Fibroblast of pulmonary artery (primary cell): ENCODE results near the gene SMIM22.
"Not testable (repeated sequence)": the region's sequence is repeated elsewhere in the genome, so short reads cannot be mapped to it uniquely, and the experiment has no call there.

Experiments
- DNase-seq: peaks from one replicate; pipeline ENCODE4 v3.0.0-alpha.2; 2010; ENCODE audit warnings: low read depth
- H3K4me3 ChIP-seq: replicated peaks from 2 replicates; pipeline ENCODE4 v1.5.1; 2011; ENCODE audit warnings: low read depth, mild to moderate bottlenecking, control low read depth, low read length, moderate library complexity
- CTCF ChIP-seq: IDR thresholded peaks from 2 replicates; pipeline ENCODE4 v1.5.1; 2011; ENCODE audit warnings: mild to moderate bottlenecking, control low read depth, low read length, inconsistent platforms; ENCODE audit errors: missing control alignments

The SMIM22 gene

GRCh38 chr16:4783251-4783950 lies 11.8 kb upstream of the SMIM22 start:
- no peak for DNase-seq
- TF ChIP-seq CTCF: no peak
- no peak overlapping the region for H3K4me3 ChIP-seq

GRCh38 chr16:4783951-4784336 lies 11.2 kb upstream of the SMIM22 start:
- no peak overlapping the region for H3K4me3 ChIP-seq
- no peak for DNase-seq
- TF ChIP-seq CTCF: no peak

DNA sequence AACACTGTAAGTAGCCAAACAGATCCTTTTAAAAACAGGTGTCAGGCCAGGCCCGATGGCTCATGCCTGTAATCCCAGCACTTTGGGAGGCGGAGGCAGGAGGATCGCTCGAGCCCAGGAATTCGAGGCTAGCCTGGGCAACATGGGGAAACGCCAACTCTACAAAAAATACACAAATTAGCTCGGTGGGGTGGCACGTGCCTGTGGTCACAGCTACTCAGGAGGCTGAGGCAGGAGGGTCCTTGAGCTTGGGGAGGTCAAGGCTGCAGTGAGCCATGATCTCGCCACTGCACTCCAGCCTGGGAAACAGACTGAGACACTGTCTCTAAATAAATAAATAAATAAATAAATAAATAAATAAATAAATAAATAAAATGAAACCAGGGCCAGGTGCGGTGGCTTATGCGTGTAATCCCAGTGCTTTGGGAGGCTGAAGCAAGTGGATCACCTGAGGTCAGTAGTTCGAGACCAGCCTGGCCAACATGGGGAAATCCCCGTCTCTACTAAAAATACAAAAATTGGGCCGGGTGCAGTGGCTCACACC lies 10.7 kb upstream of the SMIM22 start:
- H3K4me3 ChIP-seq, DNase-seq: not testable (repeated sequence)

DNA sequence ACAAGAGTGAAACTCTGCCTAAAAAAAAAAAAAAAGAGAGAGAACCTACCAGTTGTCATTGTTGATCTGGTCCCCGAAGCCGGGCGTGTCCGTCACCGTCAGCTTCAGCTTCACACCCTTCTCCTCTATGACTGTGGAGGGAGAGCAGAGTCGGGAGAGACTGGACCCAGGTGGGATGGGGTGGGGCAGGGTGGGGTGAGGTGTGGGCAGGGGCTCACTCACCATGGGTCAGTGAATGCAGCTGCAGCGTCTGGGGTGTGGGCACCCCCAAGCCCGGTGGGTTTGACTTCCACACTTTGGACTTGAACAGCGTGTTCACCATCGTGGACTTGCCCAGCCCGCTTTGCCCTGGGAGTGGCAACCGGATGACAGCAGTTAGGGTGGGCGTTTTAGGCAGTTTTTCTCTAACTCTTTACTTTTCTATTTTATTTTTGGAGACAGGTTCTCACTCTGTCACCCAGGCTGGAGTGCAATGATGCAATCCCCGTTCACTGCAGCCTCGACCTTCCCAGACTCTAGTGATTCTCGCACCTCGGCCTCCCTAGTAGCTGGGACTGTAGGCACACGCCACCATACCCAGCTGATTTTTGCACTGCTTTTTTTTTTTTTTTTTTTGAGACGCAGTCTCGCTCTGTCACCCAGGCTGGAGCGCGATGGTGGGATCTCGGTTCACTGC lies 9.3 kb upstream of the SMIM22 start:
- no peak for DNase-seq
- no peak overlapping the region for H3K4me3 ChIP-seq
- no peak for TF ChIP-seq CTCF

- TF ChIP-seq CTCF: no peak
- DNase-seq: no peak
- no peak overlapping the region for H3K4me3 ChIP-seq
Measured at GRCh38 chr16:4787068-4787467, 8.1 kb upstream of the SMIM22 start.

DNA sequence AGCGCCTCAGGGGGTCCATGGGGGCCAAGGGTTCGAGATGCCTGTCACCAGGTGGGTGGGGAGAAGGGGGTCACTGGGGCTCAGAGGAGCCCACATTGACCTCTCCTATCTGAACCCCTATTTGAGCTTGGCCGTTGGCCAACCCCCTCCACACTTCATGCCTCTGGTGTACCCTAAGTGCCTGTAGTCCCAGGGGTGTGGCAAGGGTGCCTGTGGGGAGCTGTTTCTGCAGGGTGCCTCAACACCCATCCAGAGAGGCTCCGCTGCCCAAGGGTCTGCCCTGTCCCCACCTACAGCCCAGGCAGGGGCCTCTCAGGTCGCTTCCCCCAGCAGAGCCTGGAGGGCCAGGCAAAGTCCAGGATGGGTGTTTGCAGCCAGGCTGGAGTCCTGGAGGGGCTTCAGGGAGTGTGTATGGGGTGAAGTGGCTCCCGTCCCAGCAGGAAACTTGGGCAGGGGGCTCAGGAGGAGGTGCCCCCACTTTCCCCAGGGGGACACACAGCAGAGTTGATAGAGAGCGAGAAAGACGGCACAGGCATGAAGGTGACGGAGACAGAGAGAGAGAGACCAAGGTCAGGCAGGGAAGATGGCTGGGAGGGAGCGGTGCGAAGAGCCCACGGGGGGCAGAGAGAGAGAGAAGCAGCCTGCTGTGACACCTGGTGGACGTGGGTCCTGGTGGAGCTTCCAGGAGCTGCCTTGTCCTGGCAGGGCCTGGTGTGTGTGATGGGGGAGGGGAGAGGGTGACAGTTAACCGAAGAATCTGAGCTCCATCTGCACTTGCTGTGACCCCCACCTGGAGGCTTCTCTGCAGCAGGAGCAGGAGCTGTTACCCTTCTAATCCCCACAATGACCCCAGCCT lies 7.3 kb upstream of the SMIM22 start, which contains the start of gene SEPTIN12:
Gene SEPTIN12, minus strand, starts transcription at position 719 of the 856 bp plus-strand sequence. Its CDS starts 700 bp downstream, at position 19.
- H3K4me3 ChIP-seq: no peak within 1 kb of the TSS
- no peak for DNase-seq
- no peak for TF ChIP-seq CTCF

GRCh38 chr16:4788489-4788889 lies 6.7 kb upstream of the SMIM22 start:
- DNase-seq: no peak
- no peak for TF ChIP-seq CTCF
- no peak overlapping the region for H3K4me3 ChIP-seq
